PFSK-1 (cell line): ENCODE measurements around the gene SERPINB1.

ENCODE experiments used
- POLR2AphosphoS5 ChIP-seq: IDR thresholded peaks from 2 replicates; pipeline ENCODE4 v1.6.1; 2012; ENCODE audit warnings: low read depth, mild to moderate bottlenecking, control low read depth, low read length, moderate library complexity
- SIN3A ChIP-seq: IDR thresholded peaks from 2 replicates; pipeline ENCODE4 v1.6.1; 2012; ENCODE audit warnings: mild to moderate bottlenecking, low read length, moderate library complexity, borderline replicate concordance; ENCODE audit not compliant: insufficient read depth

DNA sequence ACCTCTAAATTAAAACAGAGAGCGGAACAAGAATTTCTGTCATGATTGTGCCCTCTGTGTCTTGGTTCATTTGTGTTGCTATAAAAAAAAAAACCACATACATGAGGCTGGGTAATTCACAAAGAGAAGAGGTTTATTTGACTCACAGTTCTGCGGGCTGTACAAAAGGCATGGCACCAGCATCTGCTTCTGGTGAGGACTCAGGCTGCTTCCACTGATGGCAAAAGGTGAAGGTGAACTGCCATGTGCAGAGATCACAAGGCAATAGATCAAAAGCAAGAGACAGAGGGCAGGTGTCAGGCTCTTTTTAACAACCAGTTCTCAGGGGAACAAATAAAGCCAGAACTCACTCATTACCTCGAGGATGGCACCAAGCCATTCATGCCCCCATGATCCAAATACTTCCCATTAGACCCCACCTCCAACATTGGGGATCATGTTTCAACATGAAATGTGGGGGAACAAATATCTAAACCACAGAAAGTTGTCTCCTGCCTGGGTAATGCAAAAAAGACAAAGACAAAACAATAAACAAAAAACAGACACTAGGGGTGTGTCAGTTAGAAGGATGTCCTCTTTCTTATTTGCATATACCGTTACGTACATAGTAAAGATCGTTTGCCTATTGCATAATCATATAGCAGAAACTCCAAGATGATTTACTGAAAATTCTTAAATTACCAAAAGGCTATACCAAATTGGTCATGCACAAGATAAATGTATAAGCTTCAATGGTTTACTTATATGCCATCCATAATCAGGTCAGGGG lies 44.5 kb upstream of the SERPINB1 start:
- TF ChIP-seq POLR2AphosphoS5 (no peak), SIN3A (no peak)
